Uterus (tissue), 4 donors: ENCODE measurements around the gene HMCN1. TPM values are rescaled to one million over a fixed set of nuclear protein-coding genes. Genes with fewer than 3 reads are reported as not detected.

ENCODE experiments used
- DNase-seq, 2 donors: peaks; one replicate each; pipeline ENCODE4 v3.0.0-alpha.2; 2019 to 2020
- H3K27ac ChIP-seq, 2 donors: fragments of 200-600 bp; sonication (generic); 1 replicate in 1 of 2; 2 replicates in 1 of 2; pipeline ENCODE4 v1.5.1; 2016 to 2018
- H3K27me3 ChIP-seq, 2 donors: fragments of 200-600 bp; sonication (generic); one replicate each; pipeline ENCODE4 v1.5.1; 2018 to 2019; ENCODE audit warnings: control low read depth in 1 of 2
- H3K36me3 ChIP-seq, 2 donors: fragments of 200-600 bp; sonication (generic); one replicate each; pipeline ENCODE4 v1.5.1; 2019; ENCODE audit warnings: control low read depth in 1 of 2
- H3K4me1 ChIP-seq, 2 donors: fragments of 200-600 bp; sonication (generic); one replicate each; pipeline ENCODE4 v1.5.1; 2018 to 2019; ENCODE audit warnings: control low read depth in 1 of 2
- H3K4me3 ChIP-seq, 2 donors: fragments of 200-600 bp; sonication (generic); 1 replicate in 1 of 2; 2 replicates in 1 of 2; pipeline ENCODE4 v1.5.1; 2018 to 2019; ENCODE audit warnings: mild to moderate bottlenecking in 1 of 2
- H3K9me3 ChIP-seq, 2 donors: fragments of 200-600 bp; sonication (generic); one replicate each; pipeline ENCODE4 v1.5.1; 2019; ENCODE audit warnings: control low read depth in 1 of 2
- POLR2A ChIP-seq, 2 donors: fragments of 450-650 bp; IDR thresholded peaks; one replicate each; pipeline ENCODE4 v1.6.1; 2016; ENCODE audit warnings: antibody characterized with exemption in 2 of 2, mild to moderate bottlenecking in 1 of 2, moderate library complexity in 1 of 2
- intact Hi-C: fragments of 100-400 bp; cut with DNase I; formaldehyde crosslinking; loops from one replicate; pipeline ENCODE4 v1.15.1; 2023; ENCODE audit warnings: low total_unique reads
- total RNA-seq, 4 donors: library from RNA; depleted of rRNA in 3 of 4; stranded (reverse); fragments of >200 nt in 3 of 4; gene quantifications; one replicate each; pipeline versions ENCODE4 v1.1.0 to v1.2.4, GENCODE V29; 2014 to 2023
- TF ChIP-seq, protein P1 (sequence below), 4 experiments: fragments of 200-600 bp in 2 of 4; fragments of 450-650 bp in 2 of 4; sonication (generic) in 2 of 4; IDR thresholded peaks; one replicate each; pipeline ENCODE4 v1.5.1; 2016 to 2019; ENCODE audit warnings: antibody characterized with exemption in 4 of 4, mild to moderate bottlenecking in 2 of 4, moderate library complexity in 1 of 4
- donor health status: DM: yes; HTN: yes; CAD: no.

Gene HMCN1
- total RNA-seq, 4 donors from 2014 or later = 0.59 to 92.9 (median 5.1) TPM

DNA sequence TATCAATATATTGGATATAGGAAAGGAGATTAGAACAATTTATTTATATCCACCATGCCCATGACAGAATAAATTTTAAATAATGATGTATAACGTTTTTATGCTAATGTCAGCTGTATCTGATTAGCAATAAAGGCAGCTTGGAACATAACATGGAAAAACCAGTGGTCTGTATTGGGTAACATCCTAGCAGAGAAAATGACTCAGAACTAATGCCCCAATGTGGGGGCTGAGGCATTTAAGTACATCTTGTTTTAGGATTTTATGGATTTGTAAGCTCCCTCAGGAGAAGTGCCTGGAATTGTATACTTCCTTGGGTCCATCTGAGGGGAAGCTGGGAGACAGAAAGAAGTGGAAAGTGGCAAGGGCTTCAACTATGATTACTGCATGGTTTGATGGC lies 82.3 kb downstream of the HMCN1 start:
- H3K4me1 ChIP-seq = no peaks in the 10 kb centered on the region
- no peaks in the 10 kb centered on the region for H3K9me3 ChIP-seq
- no peak overlapping the region for H3K4me3 ChIP-seq
- H3K27me3 ChIP-seq = no peaks in the 10 kb centered on the region
- H3K27ac ChIP-seq = no peak overlapping the region
- intact Hi-C loops = no loop called here
- DNase-seq = no peak
- no peak for TF ChIP-seq POLR2A (IDR thresholded peaks at IDR 0.05)
- TF ChIP-seq, protein P1, sequence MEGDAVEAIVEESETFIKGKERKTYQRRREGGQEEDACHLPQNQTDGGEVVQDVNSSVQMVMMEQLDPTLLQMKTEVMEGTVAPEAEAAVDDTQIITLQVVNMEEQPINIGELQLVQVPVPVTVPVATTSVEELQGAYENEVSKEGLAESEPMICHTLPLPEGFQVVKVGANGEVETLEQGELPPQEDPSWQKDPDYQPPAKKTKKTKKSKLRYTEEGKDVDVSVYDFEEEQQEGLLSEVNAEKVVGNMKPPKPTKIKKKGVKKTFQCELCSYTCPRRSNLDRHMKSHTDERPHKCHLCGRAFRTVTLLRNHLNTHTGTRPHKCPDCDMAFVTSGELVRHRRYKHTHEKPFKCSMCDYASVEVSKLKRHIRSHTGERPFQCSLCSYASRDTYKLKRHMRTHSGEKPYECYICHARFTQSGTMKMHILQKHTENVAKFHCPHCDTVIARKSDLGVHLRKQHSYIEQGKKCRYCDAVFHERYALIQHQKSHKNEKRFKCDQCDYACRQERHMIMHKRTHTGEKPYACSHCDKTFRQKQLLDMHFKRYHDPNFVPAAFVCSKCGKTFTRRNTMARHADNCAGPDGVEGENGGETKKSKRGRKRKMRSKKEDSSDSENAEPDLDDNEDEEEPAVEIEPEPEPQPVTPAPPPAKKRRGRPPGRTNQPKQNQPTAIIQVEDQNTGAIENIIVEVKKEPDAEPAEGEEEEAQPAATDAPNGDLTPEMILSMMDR (IDR thresholded peaks at IDR 0.05) = no peak
- no peaks in the 10 kb centered on the region for H3K36me3 ChIP-seq

DNA sequence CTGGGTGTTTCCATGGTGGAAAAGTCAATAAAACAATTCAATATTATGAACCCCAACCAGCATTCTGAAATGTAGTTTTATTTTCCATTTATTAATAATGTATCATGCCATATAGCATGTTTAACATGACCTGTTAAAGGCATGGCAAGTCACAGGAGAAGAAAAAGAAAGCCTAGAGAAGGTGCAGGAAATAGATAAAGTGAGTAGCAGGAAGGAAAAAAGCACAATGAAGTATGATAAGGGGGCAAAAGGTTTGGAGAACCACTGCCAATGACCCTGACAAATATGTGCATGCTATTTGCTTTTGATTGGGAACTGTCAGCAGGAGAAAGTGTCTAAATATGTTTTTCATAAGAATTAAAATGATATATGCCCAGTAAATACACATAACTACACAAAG lies 85.6 kb downstream of the HMCN1 start:
- intact Hi-C loops = no loop called here
- Histone ChIP-seq H3K27ac (no peak overlapping the region), H3K36me3 (no peaks in the 10 kb centered on the region), H3K9me3 (no peaks in the 10 kb centered on the region), H3K27me3 (no peaks in the 10 kb centered on the region), H3K4me3 (no peak overlapping the region), H3K4me1 (no peaks in the 10 kb centered on the region)
- no peak for TF ChIP-seq POLR2A (IDR thresholded peaks at IDR 0.05)
- TF ChIP-seq, protein P1 (IDR thresholded peaks at IDR 0.05) = no peak
- DNase-seq = no peak

DNA sequence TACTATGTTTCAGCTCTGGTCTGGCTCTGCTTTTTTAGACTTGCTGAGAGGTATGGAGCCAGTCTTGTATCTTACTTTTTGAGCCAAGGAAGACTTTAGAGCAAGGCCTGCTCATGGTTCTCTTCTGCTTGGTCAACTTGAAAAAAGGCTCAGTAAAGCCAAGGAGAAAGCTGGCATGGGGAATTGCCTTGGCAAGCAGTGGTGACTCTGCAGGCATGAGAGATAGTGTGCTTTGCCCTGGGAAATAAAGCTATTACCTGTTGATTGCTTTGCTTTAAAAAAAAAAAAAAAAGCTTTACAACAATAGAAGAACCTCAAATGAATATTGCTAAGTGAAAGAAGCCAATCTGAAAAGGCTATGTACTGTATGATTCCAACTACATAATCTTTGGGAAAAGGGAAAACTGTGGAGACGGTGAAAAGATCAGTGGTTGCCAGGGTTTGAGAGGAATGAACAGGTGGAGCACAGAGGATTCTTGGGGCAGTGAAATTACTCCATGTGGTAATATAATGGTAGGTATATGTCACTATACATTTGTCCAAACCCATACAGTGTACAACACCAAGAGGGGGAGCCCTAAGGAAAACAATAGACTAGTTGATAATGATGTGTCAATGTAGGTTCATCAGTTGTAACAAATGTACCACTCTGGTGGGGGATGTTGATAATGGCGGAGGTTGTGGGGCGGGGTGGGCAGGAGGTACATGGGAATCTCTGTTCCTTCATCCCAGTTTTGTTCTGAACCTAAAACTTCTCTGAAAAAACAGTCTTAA lies 87.6 kb downstream of the HMCN1 start:
- no peaks in the 10 kb centered on the region for H3K36me3 ChIP-seq
- H3K4me3 ChIP-seq = no peak overlapping the region
- H3K4me1 ChIP-seq = no peaks in the 10 kb centered on the region
- no peak for TF ChIP-seq POLR2A (IDR thresholded peaks at IDR 0.05)
- TF ChIP-seq, protein P1 (IDR thresholded peaks at IDR 0.05) = no peak
- no peak for DNase-seq
- H3K27me3 ChIP-seq = no peaks in the 10 kb centered on the region
- H3K27ac ChIP-seq = no peak overlapping the region
- intact Hi-C loops = no loop called here
- no peaks in the 10 kb centered on the region for H3K9me3 ChIP-seq

DNA sequence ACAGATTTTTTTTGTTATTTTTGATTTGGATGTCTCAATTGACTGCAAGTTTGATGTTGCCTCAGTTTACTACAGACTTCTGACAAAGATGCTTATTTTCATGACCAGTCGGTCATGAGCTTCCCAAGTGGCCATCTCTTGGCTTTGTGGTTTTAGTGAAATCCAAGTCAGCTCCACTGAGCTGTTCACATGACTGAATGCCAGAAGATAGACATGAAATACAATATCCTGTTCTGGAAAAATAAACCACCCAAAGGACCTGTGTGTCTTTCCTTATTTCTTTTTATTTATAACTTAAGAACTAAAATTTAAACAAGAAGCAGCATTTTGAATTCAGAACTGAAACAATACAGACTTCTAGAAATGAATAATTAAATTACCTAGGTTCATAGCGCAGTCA lies 89.3 kb downstream of the HMCN1 start:
- H3K36me3 ChIP-seq = no peaks in the 10 kb centered on the region
- intact Hi-C loops = no loop called here
- H3K4me3 ChIP-seq = no peak overlapping the region
- no peak for TF ChIP-seq POLR2A (IDR thresholded peaks at IDR 0.05)
- TF ChIP-seq, protein P1 (IDR thresholded peaks at IDR 0.05) = no peak
- DNase-seq = no peak
- no peaks in the 10 kb centered on the region for H3K27me3 ChIP-seq
- H3K27ac ChIP-seq = no peak overlapping the region
- no peaks in the 10 kb centered on the region for H3K4me1 ChIP-seq
- no peaks in the 10 kb centered on the region for H3K9me3 ChIP-seq

DNA sequence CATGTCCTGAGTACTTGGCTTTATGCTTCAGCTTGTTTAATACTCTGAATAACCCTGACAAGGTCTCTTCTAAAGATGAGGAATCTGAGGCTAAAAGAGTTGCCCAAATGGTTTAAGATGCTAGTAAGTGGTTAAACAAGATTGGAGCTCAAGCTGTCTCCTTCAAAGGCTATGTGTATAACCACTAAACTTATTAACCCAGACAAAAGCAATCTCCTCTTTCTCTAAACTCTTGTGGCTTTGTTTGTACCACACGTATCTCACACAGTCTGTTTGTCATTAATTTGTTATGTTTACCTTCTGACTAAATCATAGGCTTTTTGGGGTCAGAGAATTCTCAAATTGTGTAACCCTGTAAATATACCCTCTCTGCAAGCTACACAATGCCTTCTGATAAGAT lies 89.9 kb downstream of the HMCN1 start:
- TF ChIP-seq POLR2A (IDR thresholded peaks at IDR 0.05) = no peak
- TF ChIP-seq, protein P1 (IDR thresholded peaks at IDR 0.05) = no peak
- H3K9me3 ChIP-seq = no peaks in the 10 kb centered on the region
- no peak overlapping the region for H3K4me3 ChIP-seq
- no peak for DNase-seq
- H3K36me3 ChIP-seq = no peaks in the 10 kb centered on the region
- no peak overlapping the region for H3K27ac ChIP-seq
- no peaks in the 10 kb centered on the region for H3K27me3 ChIP-seq
- no peaks in the 10 kb centered on the region for H3K4me1 ChIP-seq
- intact Hi-C loops = no loop called here
